OCI-LY7 (cell line): ENCODE data around the gene NVL. TPM values are rescaled to one million over a fixed set of nuclear protein-coding genes. Genes with fewer than 3 reads are reported as not detected.

Experiments used
- BruUV-seq: library from RNA; stranded (reverse); fragments of 400-500 nt; replicated peaks from 2 replicates; lab custom pipeline; 2021; lab: Mats Ljungman, UMichigan
- CTCF ChIA-PET: fragments of 300-600 bp; sonication (Branson Sonifier 250); formaldehyde crosslinking; loops from one replicate; lab custom pipeline; 2022; ENCODE audit warnings: antibody characterized with exemption; ENCODE audit not compliant: unreplicated experiment; lab: Charles Lee
- POLR2A ChIA-PET: fragments of 300-600 bp; sonication (Branson Sonifier 250); formaldehyde crosslinking; loops from one replicate; lab custom pipeline; 2022; ENCODE audit warnings: antibody characterized with exemption; lab: Charles Lee
- DNase-seq: peaks from one replicate; pipeline ENCODE4 v3.0.0-alpha.2; 2015; ENCODE audit warnings: low spot score
- H2AFZ ChIP-seq: fragments of 200-600 bp; sonication (generic), shearing (Covaris generic); 2 replicates; pipeline ENCODE4 v1.6.1; 2014; ENCODE audit warnings: mild to moderate bottlenecking, antibody characterized with exemption, low read length, moderate library complexity
- H3K27ac ChIP-seq: fragments of 200-600 bp; sonication (generic); 2 replicates; pipeline ENCODE4 v1.5.1; 2014; ENCODE audit warnings: mixed run types, low read depth, mild to moderate bottlenecking, moderate library complexity, low read length, inconsistent platforms; ENCODE audit not compliant: poor library complexity, severe bottlenecking
- H3K36me3 ChIP-seq: fragments of 200-600 bp; sonication (generic); 2 replicates; pipeline ENCODE4 v1.6.1; 2014; ENCODE audit warnings: mild to moderate bottlenecking, antibody characterized with exemption, low read length, moderate library complexity, mixed read lengths; ENCODE audit not compliant: insufficient read depth
- H3K4me1 ChIP-seq: fragments of 200-600 bp; sonication (generic); 2 replicates; pipeline ENCODE4 v1.5.1; 2014; ENCODE audit warnings: mild to moderate bottlenecking, low read length; ENCODE audit not compliant: insufficient read depth, poor library complexity, severe bottlenecking
- H3K4me2 ChIP-seq: fragments of 200-600 bp; sonication (generic); 2 replicates; pipeline ENCODE4 v1.6.1; 2014; ENCODE audit warnings: mild to moderate bottlenecking, low read length
- H3K4me3 ChIP-seq: fragments of 200-600 bp; sonication (generic); 2 replicates; pipeline ENCODE4 v1.5.1; 2014; ENCODE audit warnings: mild to moderate bottlenecking, low read depth, low read length; ENCODE audit not compliant: poor library complexity, severe bottlenecking
- H3K79me2 ChIP-seq: fragments of 200-600 bp; sonication (generic); 2 replicates; pipeline ENCODE4 v1.6.1; 2016; ENCODE audit warnings: low read depth, mild to moderate bottlenecking, low read length, moderate library complexity, mixed read lengths; ENCODE audit not compliant: insufficient read depth
- H3K9me2 ChIP-seq: fragments of 200-600 bp; sonication (generic); 2 replicates; pipeline ENCODE4 v1.6.1; 2016; ENCODE audit warnings: mild to moderate bottlenecking, low read length, mixed read lengths; ENCODE audit not compliant: insufficient read depth
- H3K9me3 ChIP-seq: fragments of 200-600 bp; sonication (generic); 2 replicates; pipeline ENCODE4 v1.6.1; 2014; ENCODE audit warnings: mild to moderate bottlenecking, mixed run types, low read length, mixed read lengths
- H4K20me1 ChIP-seq: fragments of 200-600 bp; sonication (generic); 2 replicates; pipeline ENCODE4 v1.6.1; 2014; ENCODE audit warnings: mild to moderate bottlenecking, antibody characterized with exemption, low read length, moderate library complexity, mixed read lengths; ENCODE audit not compliant: insufficient read depth
- CTCF ChIP-seq: fragments of 200-600 bp; sonication (generic); conservative IDR thresholded peaks from 2 replicates; pipeline ENCODE4 v1.5.1; 2014; ENCODE audit warnings: mild to moderate bottlenecking, antibody characterized with exemption, low read length, moderate library complexity, mixed read lengths
- EZH2phosphoT487 ChIP-seq: fragments of 200-600 bp; sonication (generic); IDR thresholded peaks from 2 replicates; pipeline ENCODE4 v1.6.1; 2018; ENCODE audit warnings: low read depth, borderline replicate concordance, mild to moderate bottlenecking, mixed run types, antibody characterized with exemption, low read length, moderate library complexity, mixed read lengths
- intact Hi-C: fragments of 100-400 bp; cut with micrococcal nuclease; formaldehyde crosslinking; loops from one replicate; pipeline ENCODE4 v1.10.0; 2022; ENCODE audit not compliant: unreplicated experiment
- total RNA-seq, 2 experiments: library from RNA; depleted of rRNA in 1 of 2; stranded (reverse); fragments of >200 nt in 1 of 2; shearing (Covaris generic) in 1 of 2; gene quantifications; 2 replicates each; pipeline ENCODE4 v1.2.3, GENCODE V29; 2014 to 2022

NVL gene
- total RNA-seq, 2 experiments from 2014 or later: 31.6 to 43.0 TPM

GRCh38 chr1:224262373-224263054, 67.5 kb downstream of the NVL start:
- CTCF ChIA-PET: no interaction called here
- H3K27ac ChIP-seq: no peak overlapping the region
- H3K79me2 ChIP-seq: no peaks in the 10 kb centered on the region
- no peak for DNase-seq
- no peaks in the 10 kb centered on the region for H3K9me2 ChIP-seq
- POLR2A ChIA-PET: no interaction called here
- H4K20me1 ChIP-seq: no peaks in the 10 kb centered on the region
- no peak overlapping the region for H3K4me2 ChIP-seq
- intact Hi-C loops: no loop called here
- H2AFZ ChIP-seq: no peak overlapping the region
- TF ChIP-seq EZH2phosphoT487: no peak
- TF ChIP-seq CTCF: no peak
- H3K9me3 ChIP-seq: no peaks in the 10 kb centered on the region
- no peak overlapping the region for H3K4me3 ChIP-seq
- H3K4me1 ChIP-seq: peaks cover 14% of the 10 kb centered on the region
- peaks cover 22% of the 10 kb centered on the region for H3K36me3 ChIP-seq
- BruUV-seq: no TSS peak

- Histone ChIP-seq H3K4me1 (no peaks in the 10 kb centered on the region), H4K20me1 (no peaks in the 10 kb centered on the region), H3K4me2 (no peak overlapping the region), H3K79me2 (no peaks in the 10 kb centered on the region), H2AFZ (no peak overlapping the region), H3K4me3 (no peak overlapping the region), H3K36me3 (peaks cover 18% of the 10 kb centered on the region), H3K27ac (no peak overlapping the region), H3K9me2 (no peaks in the 10 kb centered on the region), H3K9me3 (no peaks in the 10 kb centered on the region)
- BruUV-seq: no TSS peak
- no peak for DNase-seq
- no peak for TF ChIP-seq EZH2phosphoT487
- no peak for TF ChIP-seq CTCF
- CTCF ChIA-PET: interaction anchor here (0.7 kb wide), 1 partner anchor 23 kb away, joined by 3 read pairs; no protein-coding TSS in a partner anchor
- intact Hi-C loops: no loop called here
- POLR2A ChIA-PET: interaction anchor here (0.6 to 1.6 kb wide), 4 partner anchors 9 to 106 kb away, joined by 4 to 11 read pairs (median 5); no protein-coding TSS in a partner anchor
These were observed 70.0 kb downstream of the NVL start for GRCh38 chr1:224259986-224260385.

GRCh38 chr1:224258351-224258750, 71.6 kb downstream of the NVL start:
- peaks cover 14% of the 10 kb centered on the region for H3K36me3 ChIP-seq
- TF ChIP-seq CTCF (no peak), EZH2phosphoT487 (no peak)
- no peaks in the 10 kb centered on the region for H3K4me1 ChIP-seq
- H3K79me2 ChIP-seq: no peaks in the 10 kb centered on the region
- ChIA-PET CTCF (no interaction called here), POLR2A (no interaction called here)
- BruUV-seq: no TSS peak
- H3K27ac ChIP-seq: no peak overlapping the region
- no peak overlapping the region for H3K4me3 ChIP-seq
- no peaks in the 10 kb centered on the region for H4K20me1 ChIP-seq
- no peak overlapping the region for H3K4me2 ChIP-seq
- DNase-seq: no peak
- intact Hi-C loops: no loop called here
- H3K9me2 ChIP-seq: no peaks in the 10 kb centered on the region
- no peak overlapping the region for H2AFZ ChIP-seq
- no peaks in the 10 kb centered on the region for H3K9me3 ChIP-seq
